ENCODE data around the gene SKOR1.
A peak's percentile ranks its signal among the peaks of the same experiment; 100 is the strongest.

SKOR1 gene

GRCh38 chr15:67820122-67820991, 5.0 kb upstream of the SKOR1 start:
- no peak for DNase-seq (ENCODE audit: low spot score)

- no peak for DNase-seq (ENCODE audit: low spot score)
These were observed 4.1 kb upstream of the SKOR1 start for GRCh38 chr15:67820992-67821783.

GRCh38 chr15:67821784-67822440, 3.4 kb upstream of the SKOR1 start:
- no peak for DNase-seq (ENCODE audit: low spot score)

- DNase-seq (ENCODE audit: low spot score), result no peak
These were observed 2.6 kb upstream of the SKOR1 start for GRCh38 chr15:67822537-67823313.

- no peak for DNase-seq (ENCODE audit: low spot score)
These were observed 1.8 kb upstream of the SKOR1 start for GRCh38 chr15:67823314-67824196.

- DNase-seq (ENCODE audit: low spot score), result no peak
These were observed 926 bp upstream of the SKOR1 start for GRCh38 chr15:67824197-67824968.

GRCh38 chr15:67825881-67826716, 790 bp downstream of the SKOR1 start:
- no peak for DNase-seq (ENCODE audit: low spot score)

- DNase-seq (ENCODE audit: low spot score), result no peak
These were observed 1.6 kb downstream of the SKOR1 start for GRCh38 chr15:67826717-67827561.

- no peak for DNase-seq (ENCODE audit: low spot score)
These were observed 2.4 kb downstream of the SKOR1 start for GRCh38 chr15:67827562-67828277.

GRCh38 chr15:67828278-67828968, 3.1 kb downstream of the SKOR1 start:
- no peak for DNase-seq (ENCODE audit: low spot score)

GRCh38 chr15:67828969-67829646, 3.8 kb downstream of the SKOR1 start:
- no peak for DNase-seq (ENCODE audit: low spot score)

GRCh38 chr15:67829647-67830504, 4.6 kb downstream of the SKOR1 start:
- DNase-seq (ENCODE audit: low spot score), result no peak

GRCh38 chr15:67831363-67831762, 6.1 kb downstream of the SKOR1 start:
- DNase-seq (ENCODE audit: low spot score), result no peak

GRCh38 chr15:67832031-67832551, 6.8 kb downstream of the SKOR1 start:
- peak; percentile 50 for DNase-seq (ENCODE audit: low spot score)
